HepG2 (cell line): ENCODE measurements around the gene NECTIN2. TPM values are rescaled to one million over a fixed set of nuclear protein-coding genes. Genes with fewer than 3 reads are reported as not detected.
A peak's percentile ranks its signal among the peaks of the same experiment; 100 is the strongest.

Experiments used
- ATF1 ChIP-seq: IDR thresholded peaks from 2 replicates; pipeline ENCODE4 v1.6.1; 2016; ENCODE audit warnings: mild to moderate bottlenecking, control low read depth
- CENPT ChIP-seq: sonication (generic); formaldehyde crosslinking; IDR thresholded peaks from 2 replicates; pipeline ENCODE4 v1.8.0; 2022; ENCODE audit warnings: low read depth, mild to moderate bottlenecking, moderate library complexity, missing genetic modification reagents
- FOXA3 ChIP-seq: IDR thresholded peaks from 2 replicates; pipeline ENCODE4 v1.6.1; 2016; ENCODE audit warnings: missing genetic modification reagents, missing compliant biosample characterization
- HNRNPL ChIP-seq: fragments of 200-400 bp; formaldehyde crosslinking; IDR thresholded peaks from 2 replicates; pipeline ENCODE4 v1.6.1; 2017; ENCODE audit warnings: mild to moderate bottlenecking, low read depth, low read length
- KLF15 ChIP-seq: sonication (generic); formaldehyde crosslinking; IDR thresholded peaks from 2 replicates; pipeline ENCODE4 v1.8.1; 2023; ENCODE audit warnings: borderline replicate concordance, mild to moderate bottlenecking, inconsistent platforms, missing genetic modification reagents, mixed read lengths
- LCORL ChIP-seq, 2 experiments: fragments of 450-650 bp in 1 of 2; sonication (generic) in 1 of 2; formaldehyde crosslinking in 1 of 2; IDR thresholded peaks; 2 replicates each; pipeline versions ENCODE4 v1.5.0 to v1.6.1; 2017 to 2020; ENCODE audit warnings: antibody characterized with exemption in 1 of 2, missing genetic modification reagents in 1 of 2
- MAF1 ChIP-seq: sonication (generic); formaldehyde crosslinking; IDR thresholded peaks from 2 replicates; pipeline ENCODE4 v1.5.0; 2020; ENCODE audit warnings: missing genetic modification reagents, borderline replicate concordance
- NBN ChIP-seq: fragments of 450-650 bp; conservative IDR thresholded peaks from 2 replicates; pipeline ENCODE4 v1.6.1; 2017
- PHF20 ChIP-seq: sonication (generic); formaldehyde crosslinking; IDR thresholded peaks from 2 replicates; pipeline ENCODE4 v1.5.0; 2020; ENCODE audit warnings: mild to moderate bottlenecking, missing genetic modification reagents
- SP4 ChIP-seq: sonication (generic); formaldehyde crosslinking; IDR thresholded peaks from 2 replicates; pipeline ENCODE4 v1.8.1; 2023; ENCODE audit warnings: mild to moderate bottlenecking, missing genetic modification reagents
- SRSF1 ChIP-seq: fragments of 200-400 bp; formaldehyde crosslinking; optimal IDR thresholded peaks from 2 replicates; pipeline ENCODE3; 2017; ENCODE audit warnings: mild to moderate bottlenecking, low read depth, low read length, moderate library complexity
- STAG1 ChIP-seq: sonication (generic); formaldehyde crosslinking; IDR thresholded peaks from 2 replicates; pipeline ENCODE4 v1.4.0; 2020; ENCODE audit warnings: missing genetic modification reagents
- TBL1XR1 ChIP-seq: fragments of 150-350 bp; IDR thresholded peaks from 2 replicates; pipeline ENCODE4 v1.6.1; 2014; ENCODE audit warnings: borderline replicate concordance, low read length; ENCODE audit not compliant: partially characterized antibody
- TMF1 ChIP-seq: sonication (generic); formaldehyde crosslinking; IDR thresholded peaks from 2 replicates; pipeline ENCODE4 v1.8.1; 2022; ENCODE audit warnings: low read depth, missing genetic modification reagents
- TP53 ChIP-seq: sonication (generic); formaldehyde crosslinking; conservative IDR thresholded peaks from 2 replicates; pipeline ENCODE4 v1.4.0; 2020; ENCODE audit warnings: missing genetic modification reagents
- ZBTB20 ChIP-seq: sonication (generic); formaldehyde crosslinking; IDR thresholded peaks from 2 replicates; pipeline ENCODE4 v1.8.1; 2023; ENCODE audit warnings: missing genetic modification reagents, low read depth, mild to moderate bottlenecking, borderline replicate concordance
- ZFAT ChIP-seq: sonication (generic); formaldehyde crosslinking; conservative IDR thresholded peaks from 2 replicates; pipeline ENCODE4 v1.8.1; 2023; ENCODE audit warnings: missing genetic modification reagents, inconsistent platforms
- ZFP41 ChIP-seq: sonication (generic); formaldehyde crosslinking; IDR thresholded peaks from 2 replicates; pipeline ENCODE4 v1.4.0; 2020; ENCODE audit warnings: mild to moderate bottlenecking, missing genetic modification reagents, borderline replicate concordance
- ZNF333 ChIP-seq: sonication (generic); formaldehyde crosslinking; IDR thresholded peaks from 2 replicates; pipeline ENCODE4 v1.4.0; 2020; ENCODE audit warnings: mild to moderate bottlenecking, missing genetic modification reagents, borderline replicate concordance
- ZNF530 ChIP-seq: sonication (generic); formaldehyde crosslinking; IDR thresholded peaks from 2 replicates; pipeline ENCODE4 v1.5.0; 2020; ENCODE audit warnings: low read depth, mild to moderate bottlenecking, missing genetic modification reagents
- ZNF678 ChIP-seq: sonication (generic); formaldehyde crosslinking; IDR thresholded peaks from 2 replicates; pipeline ENCODE4 v1.4.0; 2020; ENCODE audit warnings: mild to moderate bottlenecking, missing genetic modification reagents
- ZSCAN29 ChIP-seq: sonication (generic); formaldehyde crosslinking; conservative IDR thresholded peaks from 2 replicates; pipeline ENCODE4 v1.4.0; 2020; ENCODE audit warnings: mild to moderate bottlenecking, missing genetic modification reagents
- polyA plus RNA-seq, 8 experiments: library from polyadenylated mRNA; depleted of rRNA in 3 of 8; stranded (reverse) in 7 of 8; unstranded in 1 of 8; fragments of >200 nt; fragmentation: Illumina TruSeq in 4 of 8; extraction: Trizol in 4 of 8; gene quantifications; 2 replicates each; pipeline versions ENCODE4 v1.2.1 to v1.2.3, GENCODE V29; 2011 to 2016; ENCODE audit warnings: low read depth in 4 of 8, missing spikeins in 1 of 8, mixed read lengths in 1 of 8; ENCODE audit not compliant: insufficient read depth in 1 of 8
- total RNA-seq, 5 experiments: library from RNA; depleted of rRNA; stranded (reverse); fragments of >200 nt; fragmentation: Illumina TruSeq; extraction: Trizol; gene quantifications; 2 replicates each; pipeline ENCODE4 v1.2.3, GENCODE V29; 2016; ENCODE audit warnings: low read depth in 1 of 5
- TF ChIP-seq, protein P1 (sequence below): sonication (generic); formaldehyde crosslinking; IDR thresholded peaks from 2 replicates; pipeline ENCODE4 v1.4.0; 2020; ENCODE audit warnings: missing genetic modification reagents
- TF ChIP-seq, protein P2 (sequence below): sonication (generic); formaldehyde crosslinking; IDR thresholded peaks from 2 replicates; pipeline ENCODE4 v1.4.0; 2020; ENCODE audit warnings: mild to moderate bottlenecking, missing genetic modification reagents
- TF ChIP-seq, protein P3 (sequence below): sonication (generic); formaldehyde crosslinking; IDR thresholded peaks from 2 replicates; pipeline ENCODE4 v1.5.0; 2020; ENCODE audit warnings: missing genetic modification reagents, mild to moderate bottlenecking, borderline replicate concordance
- TF ChIP-seq, protein P4 (sequence below): sonication (generic); formaldehyde crosslinking; IDR thresholded peaks from 2 replicates; pipeline ENCODE4 v1.4.0; 2020; ENCODE audit warnings: mild to moderate bottlenecking, missing genetic modification reagents
- TF ChIP-seq, protein P5 (sequence below): sonication (generic); formaldehyde crosslinking; conservative IDR thresholded peaks from 2 replicates; pipeline ENCODE4 v1.8.0; 2022; ENCODE audit warnings: mild to moderate bottlenecking, moderate library complexity, missing genetic modification reagents

Gene NECTIN2
- total and polyA plus RNA-seq, 2 of the 13 experiments (the other 11 are each of a cell fraction or from before 2014, with no cell fraction given): 75.4 to 114 TPM

DNA sequence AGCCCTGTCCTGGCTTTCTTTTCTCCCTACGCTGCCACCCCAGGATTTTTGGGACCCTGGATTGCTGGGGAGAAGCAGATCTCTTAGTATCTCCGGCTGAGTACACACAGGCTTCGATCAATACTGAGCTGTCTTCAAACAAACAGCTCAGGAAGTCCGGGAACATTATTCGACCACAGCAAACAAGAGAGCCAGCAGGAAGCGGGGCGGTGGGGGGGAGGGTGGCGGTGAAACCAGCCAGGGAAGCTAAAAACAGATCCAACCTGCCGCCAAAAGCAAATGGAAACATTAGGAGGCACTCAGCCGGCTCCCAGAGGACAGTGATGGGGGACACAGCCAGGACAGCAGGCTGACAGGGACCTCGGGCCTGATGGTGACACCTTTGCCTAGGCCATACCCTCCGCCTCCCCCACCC, 49.4 kb upstream of the NECTIN2 start (continued):
- TF ChIP-seq, protein P1, sequence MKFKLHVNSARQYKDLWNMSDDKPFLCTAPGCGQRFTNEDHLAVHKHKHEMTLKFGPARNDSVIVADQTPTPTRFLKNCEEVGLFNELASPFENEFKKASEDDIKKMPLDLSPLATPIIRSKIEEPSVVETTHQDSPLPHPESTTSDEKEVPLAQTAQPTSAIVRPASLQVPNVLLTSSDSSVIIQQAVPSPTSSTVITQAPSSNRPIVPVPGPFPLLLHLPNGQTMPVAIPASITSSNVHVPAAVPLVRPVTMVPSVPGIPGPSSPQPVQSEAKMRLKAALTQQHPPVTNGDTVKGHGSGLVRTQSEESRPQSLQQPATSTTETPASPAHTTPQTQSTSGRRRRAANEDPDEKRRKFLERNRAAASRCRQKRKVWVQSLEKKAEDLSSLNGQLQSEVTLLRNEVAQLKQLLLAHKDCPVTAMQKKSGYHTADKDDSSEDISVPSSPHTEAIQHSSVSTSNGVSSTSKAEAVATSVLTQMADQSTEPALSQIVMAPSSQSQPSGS (CRISPR knock-in tag): no peak; the same call in 1 of the 2 replicates
- TF ChIP-seq TBL1XR1 (peak; percentile 38), ZNF333 (CRISPR knock-in tag) (no peak), PHF20 (CRISPR knock-in tag) (no peak), STAG1 (CRISPR knock-in tag) (no peak), ZNF678 (CRISPR knock-in tag) (no peak), MAF1 (CRISPR knock-in tag) (no peak), SRSF1 (no peak), NBN (no peak), FOXA3 (peak; percentile 88), ZFAT (CRISPR knock-in tag) (no peak), ZSCAN29 (CRISPR knock-in tag) (no peak), ZBTB20 (CRISPR knock-in tag) (no peak), TP53 (CRISPR knock-in tag) (no peak), SP4 (CRISPR knock-in tag) (no peak), ATF1 (CRISPR knock-in tag) (no peak), ZNF530 (CRISPR knock-in tag) (no peak), ZFP41 (no peak), HNRNPL (no peak), LCORL (IDR thresholded peaks at IDR 0.05) (0 out of 2 replicates have a peak, but pooled peaks have one; percentile 6), LCORL (CRISPR knock-in tag; IDR thresholded peaks at IDR 0.05) (peak; percentile 98), TMF1 (0 out of 2 replicates have a peak, but pooled peaks have one; percentile 11), CENPT (CRISPR knock-in tag) (no peak), KLF15 (CRISPR knock-in tag) (no peak)
- TF ChIP-seq, protein P2, sequence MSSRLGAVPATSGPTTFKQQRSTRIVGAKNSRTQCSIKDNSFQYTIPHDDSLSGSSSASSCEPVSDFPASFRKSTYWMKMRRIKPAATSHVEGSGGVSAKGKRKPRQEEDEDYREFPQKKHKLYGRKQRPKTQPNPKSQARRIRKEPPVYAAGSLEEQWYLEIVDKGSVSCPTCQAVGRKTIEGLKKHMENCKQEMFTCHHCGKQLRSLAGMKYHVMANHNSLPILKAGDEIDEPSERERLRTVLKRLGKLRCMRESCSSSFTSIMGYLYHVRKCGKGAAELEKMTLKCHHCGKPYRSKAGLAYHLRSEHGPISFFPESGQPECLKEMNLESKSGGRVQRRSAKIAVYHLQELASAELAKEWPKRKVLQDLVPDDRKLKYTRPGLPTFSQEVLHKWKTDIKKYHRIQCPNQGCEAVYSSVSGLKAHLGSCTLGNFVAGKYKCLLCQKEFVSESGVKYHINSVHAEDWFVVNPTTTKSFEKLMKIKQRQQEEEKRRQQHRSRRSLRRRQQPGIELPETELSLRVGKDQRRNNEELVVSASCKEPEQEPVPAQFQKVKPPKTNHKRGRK (CRISPR knock-in tag): no peak
- TF ChIP-seq, protein P3, sequence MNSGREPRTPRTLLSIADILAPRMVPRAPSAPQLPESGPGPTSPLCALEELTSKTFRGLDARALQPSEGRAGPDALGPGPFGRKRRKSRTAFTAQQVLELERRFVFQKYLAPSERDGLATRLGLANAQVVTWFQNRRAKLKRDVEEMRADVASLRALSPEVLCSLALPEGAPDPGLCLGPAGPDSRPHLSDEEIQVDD (CRISPR knock-in tag): no peak
- TF ChIP-seq, protein P4, sequence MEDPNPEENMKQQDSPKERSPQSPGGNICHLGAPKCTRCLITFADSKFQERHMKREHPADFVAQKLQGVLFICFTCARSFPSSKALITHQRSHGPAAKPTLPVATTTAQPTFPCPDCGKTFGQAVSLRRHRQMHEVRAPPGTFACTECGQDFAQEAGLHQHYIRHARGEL (CRISPR knock-in tag): no peak
- TF ChIP-seq, protein P5, sequence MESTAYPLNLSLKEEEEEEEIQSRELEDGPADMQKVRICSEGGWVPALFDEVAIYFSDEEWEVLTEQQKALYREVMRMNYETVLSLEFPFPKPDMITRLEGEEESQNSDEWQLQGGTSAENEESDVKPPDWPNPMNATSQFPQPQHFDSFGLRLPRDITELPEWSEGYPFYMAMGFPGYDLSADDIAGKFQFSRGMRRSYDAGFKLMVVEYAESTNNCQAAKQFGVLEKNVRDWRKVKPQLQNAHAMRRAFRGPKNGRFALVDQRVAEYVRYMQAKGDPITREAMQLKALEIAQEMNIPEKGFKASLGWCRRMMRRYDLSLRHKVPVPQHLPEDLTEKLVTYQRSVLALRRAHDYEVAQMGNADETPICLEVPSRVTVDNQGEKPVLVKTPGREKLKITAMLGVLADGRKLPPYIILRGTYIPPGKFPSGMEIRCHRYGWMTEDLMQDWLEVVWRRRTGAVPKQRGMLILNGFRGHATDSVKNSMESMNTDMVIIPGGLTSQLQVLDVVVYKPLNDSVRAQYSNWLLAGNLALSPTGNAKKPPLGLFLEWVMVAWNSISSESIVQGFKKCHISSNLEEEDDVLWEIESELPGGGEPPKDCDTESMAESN: no peak
